HG03378 (cell line): Measurements from ENCODE around the gene HINFP.
"Not testable (repeated sequence)": the region's sequence is repeated elsewhere in the genome, so short reads cannot be mapped to it uniquely, and the experiment has no call there.

ENCODE experiments used
- ATAC-seq: cut with Tn5 transposase; IDR thresholded peaks from one replicate; pipeline ENCODE4 v1.9.1; 2021; ENCODE audit warnings: mild to moderate bottlenecking, moderate library complexity; ENCODE audit not compliant: unreplicated experiment

HINFP gene

DNA sequence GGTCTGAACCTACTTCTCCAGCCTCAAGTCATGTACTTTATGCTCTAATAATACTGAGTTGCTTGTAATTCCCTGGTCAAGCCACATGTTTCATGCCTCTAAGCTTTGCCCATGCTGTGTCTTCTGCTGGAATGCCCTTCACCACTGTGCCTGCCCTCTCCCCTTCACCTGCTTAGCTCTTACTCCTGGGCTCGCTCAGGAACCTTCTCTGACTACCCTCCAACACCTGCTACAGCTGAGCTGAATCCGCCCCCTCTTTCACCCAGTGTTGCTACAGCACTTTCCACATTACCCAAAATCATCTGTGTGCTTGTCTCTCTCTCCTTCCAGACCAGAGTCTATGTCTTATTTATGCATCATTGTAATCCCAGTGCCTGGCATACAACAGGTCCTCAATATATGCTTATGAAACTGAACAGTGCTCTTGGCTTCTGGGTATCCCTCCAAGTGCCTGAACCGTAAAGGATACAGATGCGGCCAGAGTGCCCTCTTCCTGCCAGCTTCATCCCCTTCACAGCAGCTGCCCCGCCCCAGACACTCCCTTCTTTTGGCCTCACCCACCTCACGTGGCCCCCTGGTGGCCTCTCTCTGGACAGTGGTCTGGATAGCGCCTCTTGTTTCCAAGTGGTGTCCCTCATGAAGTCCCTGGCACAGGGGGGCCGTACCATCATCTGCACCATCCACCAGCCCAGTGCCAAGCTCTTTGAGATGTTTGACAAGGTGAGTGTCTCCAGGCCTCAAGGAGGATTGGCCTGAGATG lies 34.5 kb downstream of the HINFP start:
- no peak for ATAC-seq

DNA sequence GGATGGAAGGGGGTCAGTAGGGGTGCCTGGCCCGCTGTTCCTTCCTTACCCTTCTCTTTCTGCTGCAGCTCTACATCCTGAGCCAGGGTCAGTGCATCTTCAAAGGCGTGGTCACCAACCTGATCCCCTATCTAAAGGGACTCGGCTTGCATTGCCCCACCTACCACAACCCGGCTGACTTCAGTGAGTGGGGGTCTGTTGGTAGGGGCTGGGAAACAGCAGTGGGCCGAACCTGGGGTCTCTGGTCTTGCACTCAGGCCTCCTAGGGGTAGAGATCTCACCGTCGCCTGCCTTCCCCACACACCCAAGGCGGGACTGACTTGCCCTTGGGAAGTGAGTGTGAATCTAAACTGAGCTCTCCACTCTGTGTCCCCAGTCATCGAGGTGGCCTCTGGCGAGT lies 35.1 kb downstream of the HINFP start:
- no peak for ATAC-seq

DNA sequence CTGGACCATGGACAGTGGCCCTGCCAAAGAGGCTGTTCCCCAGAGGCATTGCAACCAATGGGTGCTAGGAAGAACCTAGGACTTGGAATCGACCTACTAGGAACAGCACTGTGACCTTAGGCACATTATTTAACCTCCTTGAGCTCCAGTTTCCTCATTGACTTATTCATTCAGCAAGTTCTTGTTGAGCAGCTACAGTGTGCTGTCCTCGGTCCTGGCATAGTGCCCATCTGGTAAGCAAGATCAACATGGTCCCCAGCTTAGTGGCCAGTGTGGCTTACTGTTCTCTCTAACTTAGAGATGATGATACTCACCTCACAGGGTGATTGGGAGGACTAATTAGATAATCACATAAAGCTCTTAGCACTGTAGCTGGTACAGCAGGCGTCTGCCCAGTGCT lies 35.7 kb downstream of the HINFP start:
- no peak for ATAC-seq

DNA sequence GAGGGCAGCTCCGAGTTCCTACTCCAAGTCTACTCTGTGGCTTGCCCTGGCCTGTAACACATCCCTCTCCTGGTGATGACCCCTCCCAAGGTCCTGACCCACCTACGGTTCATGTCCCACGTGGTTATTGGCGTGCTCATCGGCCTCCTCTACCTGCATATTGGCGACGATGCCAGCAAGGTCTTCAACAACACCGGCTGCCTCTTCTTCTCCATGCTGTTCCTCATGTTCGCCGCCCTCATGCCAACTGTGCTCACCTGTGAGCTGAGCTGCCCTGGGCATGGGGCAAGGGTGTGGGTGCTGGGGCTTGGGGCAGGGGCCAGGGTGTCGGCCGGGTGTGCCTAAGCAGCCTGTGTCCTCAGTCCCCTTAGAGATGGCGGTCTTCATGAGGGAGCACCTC lies 37.1 kb downstream of the HINFP start:
- no peak for ATAC-seq

DNA sequence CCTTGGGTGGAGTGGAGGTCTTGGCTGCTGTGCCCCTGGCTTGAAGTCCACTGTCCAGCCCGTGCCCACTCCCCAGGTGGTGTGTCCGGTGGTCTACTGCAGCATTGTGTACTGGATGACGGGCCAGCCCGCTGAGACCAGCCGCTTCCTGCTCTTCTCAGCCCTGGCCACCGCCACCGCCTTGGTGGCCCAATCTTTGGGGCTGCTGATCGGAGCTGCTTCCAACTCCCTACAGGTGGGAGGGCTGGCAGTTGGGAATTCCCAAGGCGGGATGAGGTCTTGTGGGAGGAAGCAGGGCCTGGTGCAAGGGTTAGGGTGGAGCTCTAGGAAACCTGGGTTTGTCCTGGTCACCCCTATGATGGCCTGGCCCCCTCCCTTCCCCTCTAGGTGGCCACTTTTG lies 38.8 kb downstream of the HINFP start:
- ATAC-seq, result no peak

DNA sequence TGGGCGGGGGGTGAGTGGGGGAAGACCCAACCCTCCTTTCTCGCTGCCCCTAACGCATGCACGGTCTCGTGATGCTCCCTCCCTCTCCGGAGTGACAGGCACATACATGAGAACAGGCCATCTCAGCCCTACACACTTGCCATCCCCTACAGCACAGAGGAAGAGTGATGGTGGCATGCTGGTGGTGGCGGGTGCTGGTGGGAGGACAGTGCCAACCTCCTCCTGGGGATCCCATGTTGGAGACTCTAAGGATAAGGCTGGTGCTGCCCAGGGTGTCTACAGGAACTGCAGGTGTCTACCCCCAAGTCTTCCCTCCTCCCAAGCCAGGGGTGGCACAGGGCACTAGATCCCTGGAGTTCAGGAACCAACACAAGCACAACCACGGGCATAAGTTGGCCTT lies 40.5 kb downstream of the HINFP start:
- ATAC-seq, result no peak

GRCh38 chr11:119166368-119167076 lies 45.1 kb downstream of the HINFP start:
- no peak for ATAC-seq

GRCh38 chr11:119167077-119167458 lies 45.7 kb downstream of the HINFP start:
- not testable (repeated sequence) for ATAC-seq

- no peak for ATAC-seq
These were observed 46.6 kb downstream of the HINFP start for GRCh38 chr11:119167933-119168332.

DNA sequence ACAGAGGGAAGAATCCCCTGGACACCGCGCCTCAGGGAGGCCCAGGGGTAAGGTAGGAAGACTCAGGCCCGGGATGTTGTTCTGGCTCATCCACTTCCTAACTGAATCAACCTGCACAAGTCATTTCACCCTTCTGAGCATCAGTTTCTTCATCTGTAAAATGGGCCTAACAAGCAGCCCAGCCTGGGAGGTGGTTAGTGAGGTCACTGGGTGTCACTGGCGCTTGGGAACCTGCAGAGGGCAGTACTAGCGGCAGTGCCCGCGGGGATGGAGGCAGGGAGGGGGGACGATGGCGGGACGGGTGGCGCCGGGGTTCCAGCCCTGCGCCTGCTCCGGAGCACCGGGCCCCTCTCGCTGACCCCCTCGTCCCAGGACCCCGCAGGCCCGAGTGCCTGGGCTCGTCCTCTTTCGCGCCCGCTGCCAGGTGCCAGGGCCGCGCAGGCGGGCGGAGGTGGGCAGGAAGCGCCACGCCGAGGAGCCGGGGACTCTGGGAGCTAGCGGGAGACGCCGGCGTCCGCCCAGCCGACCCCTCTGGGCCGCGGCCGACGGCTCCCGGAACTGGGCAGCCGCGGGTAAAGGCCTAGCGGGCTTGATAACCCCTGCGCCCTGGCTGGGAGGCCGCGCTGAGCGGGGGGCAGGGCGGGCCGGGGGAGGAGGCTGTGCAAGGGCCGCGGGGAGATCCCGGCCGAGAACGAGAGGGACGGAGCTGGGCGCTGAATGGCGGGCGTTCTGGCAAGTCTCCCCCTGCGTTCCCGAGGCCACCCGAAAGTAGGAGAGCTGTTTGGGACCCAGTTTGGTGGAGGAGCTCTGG lies 47.3 kb downstream of the HINFP start, which contains the start of gene NLRX1:
Gene NLRX1, plus strand, starts transcription at position 255 of the 811 bp plus-strand sequence. CDS start 2,679 bp downstream, outside the sequence.
- peak; percentile 71 for ATAC-seq

DNA sequence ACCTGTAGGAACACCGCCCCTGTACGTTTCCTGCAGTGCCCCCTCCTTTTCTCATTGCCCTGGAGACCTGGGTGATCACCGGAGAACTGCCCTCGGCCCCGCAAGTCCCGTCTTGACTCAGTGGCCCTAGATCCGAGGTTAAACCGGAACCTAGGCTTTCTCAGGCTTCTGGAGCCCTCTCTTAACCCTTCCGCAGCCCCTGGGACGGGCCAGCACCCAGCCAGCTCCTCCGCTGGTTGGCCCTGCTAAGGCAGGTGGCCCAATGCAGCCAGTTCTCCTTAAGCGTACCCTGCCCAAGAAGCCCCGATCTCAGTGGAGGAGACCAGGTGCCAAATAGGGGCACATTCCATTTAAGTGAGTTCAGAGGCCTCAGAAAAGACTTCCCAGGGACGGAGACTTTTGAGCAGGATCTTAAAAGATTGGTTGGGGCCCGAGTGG lies 47.9 kb downstream of the HINFP start:
- peak; percentile 20 for ATAC-seq

DNA sequence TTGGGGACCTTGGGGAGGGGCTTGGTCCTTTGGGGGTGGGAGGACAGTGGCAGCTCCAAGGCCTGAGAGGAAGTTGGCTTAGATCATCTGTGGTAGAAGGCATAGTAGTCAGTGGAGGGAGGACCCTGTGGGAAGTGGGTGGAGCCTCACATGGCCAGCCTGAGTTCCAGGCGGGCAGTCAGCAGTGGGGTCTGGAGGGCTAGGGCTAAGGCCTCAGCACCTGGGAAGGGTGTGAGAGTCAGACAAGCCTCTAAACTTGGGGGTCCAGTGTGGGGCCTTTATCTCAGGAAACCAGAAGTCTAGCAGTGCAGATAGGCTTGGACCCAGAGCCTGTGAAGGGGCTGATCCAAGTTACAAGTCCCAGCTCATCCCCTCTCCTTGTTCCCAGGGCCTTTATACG lies 51.1 kb downstream of the HINFP start:
- no peak for ATAC-seq

DNA sequence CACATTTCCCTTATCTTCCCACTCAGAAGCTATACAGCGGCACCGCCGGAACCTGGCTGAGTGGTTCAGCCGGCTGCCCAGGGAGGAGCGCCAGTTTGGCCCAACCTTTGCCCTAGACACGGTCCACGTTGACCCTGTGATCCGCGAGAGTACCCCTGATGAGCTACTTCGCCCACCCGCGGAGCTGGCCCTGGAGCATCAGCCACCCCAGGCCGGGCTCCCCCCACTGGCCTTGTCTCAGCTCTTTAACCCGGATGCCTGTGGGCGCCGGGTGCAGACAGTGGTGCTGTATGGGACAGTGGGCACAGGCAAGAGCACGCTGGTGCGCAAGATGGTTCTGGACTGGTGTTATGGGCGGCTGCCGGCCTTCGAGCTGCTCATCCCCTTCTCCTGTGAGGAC lies 52.1 kb downstream of the HINFP start:
- ATAC-seq, result no peak

- ATAC-seq, result no peak
These were observed 54.2 kb downstream of the HINFP start for GRCh38 chr11:119175493-119176077.

GRCh38 chr11:119178166-119178680 lies 56.8 kb downstream of the HINFP start:
- no peak for ATAC-seq

GRCh38 chr11:119179342-119179741 lies 58.0 kb downstream of the HINFP start:
- no peak for ATAC-seq

DNA sequence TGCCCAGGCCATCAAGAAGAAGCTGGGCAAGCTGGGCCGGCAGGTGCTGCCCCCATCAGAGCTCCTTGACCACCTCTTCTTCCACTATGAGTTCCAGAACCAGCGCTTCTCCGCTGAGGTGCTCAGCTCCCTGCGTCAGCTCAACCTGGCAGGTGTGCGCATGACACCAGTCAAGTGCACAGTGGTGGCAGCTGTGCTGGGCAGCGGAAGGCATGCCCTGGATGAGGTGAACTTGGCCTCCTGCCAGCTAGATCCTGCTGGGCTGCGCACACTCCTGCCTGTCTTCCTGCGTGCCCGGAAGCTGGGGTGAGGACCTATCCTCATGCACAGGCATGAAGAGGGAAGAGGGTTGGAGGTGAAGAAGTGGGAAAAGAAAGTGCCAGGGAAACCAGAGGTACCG lies 58.6 kb downstream of the HINFP start:
- no peak for ATAC-seq

- ATAC-seq, result no peak
These were observed 59.6 kb downstream of the HINFP start for GRCh38 chr11:119180729-119181676.

- no peak for ATAC-seq
These were observed 60.5 kb downstream of the HINFP start for GRCh38 chr11:119181677-119182412.
